Caco-2 (cell line): ENCODE results near the gene APP. TPM values are rescaled to one million over a fixed set of nuclear protein-coding genes. Genes with fewer than 3 reads are reported as not detected.

ENCODE experiments used
- BruUV-seq: library from RNA; stranded (reverse); fragments of 400-500 nt; replicated peaks from 2 replicates; lab custom pipeline; 2021; lab: Mats Ljungman, UMichigan
- CTCF ChIA-PET: fragments of 300-600 bp; sonication (Branson Sonifier 250); formaldehyde crosslinking; loops from one replicate; lab custom pipeline; 2022; ENCODE audit warnings: antibody characterized with exemption; lab: Charles Lee
- POLR2A ChIA-PET: fragments of 300-600 bp; sonication (Branson Sonifier 250); formaldehyde crosslinking; loops from one replicate; lab custom pipeline; 2022; ENCODE audit warnings: antibody characterized with exemption; lab: Charles Lee
- DNase-seq, 2 experiments: peaks; one replicate each; pipeline versions ENCODE4 v3.0.0 to v3.0.0-alpha.2; 2020 to 2022
- H3K27me3 ChIP-seq: replicated peaks from 2 replicates; pipeline ENCODE4 v1.6.0; 2011; ENCODE audit warnings: low read length; ENCODE audit not compliant: control insufficient read depth, insufficient read depth
- H3K36me3 ChIP-seq: 2 replicates; pipeline ENCODE4 v1.5.1; 2011; ENCODE audit warnings: low read length; ENCODE audit not compliant: control insufficient read depth, insufficient read depth
- H3K4me1 ChIP-seq: fragments of 250-450 bp; sonication (Bioruptor Pico); 2 replicates; pipeline ENCODE4 v1.5.1; 2020; ENCODE audit warnings: mild to moderate bottlenecking
- H3K4me3 ChIP-seq: 2 replicates; pipeline ENCODE4 v1.5.1; 2011; ENCODE audit warnings: low read depth, mild to moderate bottlenecking, control low read depth, low read length
- H3K9me3 ChIP-seq: fragments of 250-450 bp; sonication (Bioruptor Pico); 2 replicates; pipeline ENCODE4 v1.5.1; 2020; ENCODE audit warnings: mild to moderate bottlenecking, moderate library complexity
- H3K27ac Mint-ChIP-seq: one replicate; pipeline ENCODE4 v1.8.0; 2022; ENCODE audit warnings: mixed read lengths; ENCODE audit not compliant: unreplicated experiment
- H3K27me3 Mint-ChIP-seq: one replicate; pipeline ENCODE4 v1.8.0; 2022; ENCODE audit warnings: mixed read lengths; ENCODE audit not compliant: insufficient read depth, unreplicated experiment
- H3K36me3 Mint-ChIP-seq: one replicate; pipeline ENCODE4 v1.8.0; 2022; ENCODE audit warnings: mild to moderate bottlenecking, mixed read lengths; ENCODE audit not compliant: insufficient read depth, unreplicated experiment
- H3K4me1 Mint-ChIP-seq: one replicate; pipeline ENCODE4 v1.8.0; 2022; ENCODE audit warnings: low read depth, mixed read lengths; ENCODE audit not compliant: unreplicated experiment
- H3K4me3 Mint-ChIP-seq: one replicate; pipeline ENCODE4 v1.8.0; 2022; ENCODE audit warnings: mild to moderate bottlenecking, moderate library complexity, mixed read lengths; ENCODE audit not compliant: unreplicated experiment
- H3K9me3 Mint-ChIP-seq: one replicate; pipeline ENCODE4 v1.8.0; 2022; ENCODE audit warnings: mixed read lengths; ENCODE audit not compliant: unreplicated experiment
- CTCF ChIP-seq, 2 experiments: fragments of 200-600 bp in 1 of 2; IDR thresholded peaks; 1 replicate in 1 of 2; 2 replicates in 1 of 2; pipeline versions ENCODE4 v1.5.1 to v1.8.0; 2011 to 2022; ENCODE audit warnings: antibody characterized with exemption in 1 of 2, control low read depth in 1 of 2, inconsistent platforms in 1 of 2, low read depth in 1 of 2, low read length in 1 of 2, mild to moderate bottlenecking in 1 of 2, moderate library complexity in 1 of 2; ENCODE audit not compliant: insufficient read depth in 1 of 2, severe bottlenecking in 1 of 2, unreplicated experiment in 1 of 2
- intact Hi-C: fragments of 100-400 bp; cut with micrococcal nuclease; formaldehyde crosslinking; loops from one replicate; pipeline ENCODE4 v1.10.0; 2022; ENCODE audit not compliant: unreplicated experiment
- total RNA-seq: library from RNA; stranded (reverse); gene quantifications from 2 replicates; pipeline ENCODE4 v1.2.3, GENCODE V29; 2022

Gene APP
- total RNA-seq, 1 experiment from 2014 or later: 331 TPM

GRCh38 chr21:26036916-26037315 is 133.7 kb downstream of the APP start:
- no peak for DNase-seq
- peaks cover 11% of the 10 kb centered on the region for H3K36me3 Mint-ChIP-seq
- no peaks in the 10 kb centered on the region for H3K27me3 Mint-ChIP-seq
- Histone ChIP-seq H3K27me3 (no peaks in the 10 kb centered on the region), H3K36me3 (no peaks in the 10 kb centered on the region), H3K4me1 (no peaks in the 10 kb centered on the region), H3K9me3 (no peaks in the 10 kb centered on the region), H3K4me3 (no peak overlapping the region)
- H3K4me1 Mint-ChIP-seq: no peaks in the 10 kb centered on the region
- TF ChIP-seq CTCF (IDR thresholded peaks at IDR 0.05; ENCODE audit: insufficient read depth in 1 of 2, low read depth in 1 of 2, low read length in 1 of 2, severe bottlenecking in 1 of 2, unreplicated experiment in 1 of 2): no peak
- H3K4me3 Mint-ChIP-seq: no peak overlapping the region
- no peaks in the 10 kb centered on the region for H3K9me3 Mint-ChIP-seq
- intact Hi-C loops: no loop called here
- BruUV-seq: no TSS peak
- H3K27ac Mint-ChIP-seq: no peak overlapping the region
- ChIA-PET POLR2A (no interaction called here), CTCF (no interaction called here)

- no TSS peak for BruUV-seq
- POLR2A ChIA-PET: no interaction called here
- peaks cover 9% of the 10 kb centered on the region for H3K4me1 Mint-ChIP-seq
- H3K9me3 Mint-ChIP-seq: no peaks in the 10 kb centered on the region
- no peak overlapping the region for H3K4me3 ChIP-seq
- no peaks in the 10 kb centered on the region for H3K27me3 Mint-ChIP-seq
- no peak for DNase-seq
- TF ChIP-seq CTCF (IDR thresholded peaks at IDR 0.05; ENCODE audit: insufficient read depth in 1 of 2, low read depth in 1 of 2, low read length in 1 of 2, severe bottlenecking in 1 of 2, unreplicated experiment in 1 of 2): no peak
- no peak overlapping the region for H3K27ac Mint-ChIP-seq
- no peaks in the 10 kb centered on the region for H3K4me1 ChIP-seq
- no peaks in the 10 kb centered on the region for H3K27me3 ChIP-seq
- intact Hi-C loops: no loop called here
- CTCF ChIA-PET: no interaction called here
- no peaks in the 10 kb centered on the region for H3K9me3 ChIP-seq
- 0 out of 2 replicates have a peak, but pooled peaks cover 1% of the 10 kb centered on the region for H3K36me3 ChIP-seq
- H3K36me3 Mint-ChIP-seq: peaks cover 30% of the 10 kb centered on the region
- H3K4me3 Mint-ChIP-seq: no peak overlapping the region
Observed at GRCh38 chr21:26032263-26032662, 138.3 kb downstream of the APP start.

- no peak overlapping the region for H3K4me3 Mint-ChIP-seq
- Histone ChIP-seq H3K36me3 (0 out of 2 replicates have a peak, but pooled peaks cover 1% of the 10 kb centered on the region), H3K9me3 (no peaks in the 10 kb centered on the region), H3K27me3 (no peaks in the 10 kb centered on the region), H3K4me1 (no peaks in the 10 kb centered on the region), H3K4me3 (no peak overlapping the region)
- intact Hi-C loops: no loop called here
- H3K36me3 Mint-ChIP-seq: peaks cover 38% of the 10 kb centered on the region
- H3K4me1 Mint-ChIP-seq: peaks cover 9% of the 10 kb centered on the region
- no peaks in the 10 kb centered on the region for H3K9me3 Mint-ChIP-seq
- H3K27ac Mint-ChIP-seq: no peak overlapping the region
- DNase-seq: no peak
- ChIA-PET CTCF (interaction anchor here (0.6 kb wide), 1 partner anchor 1990 kb away, joined by 3 read pairs; no protein-coding TSS in a partner anchor), POLR2A (no interaction called here)
- H3K27me3 Mint-ChIP-seq: no peaks in the 10 kb centered on the region
- no peak for TF ChIP-seq CTCF (IDR thresholded peaks at IDR 0.05; ENCODE audit: insufficient read depth in 1 of 2, low read depth in 1 of 2, low read length in 1 of 2, severe bottlenecking in 1 of 2, unreplicated experiment in 1 of 2)
- BruUV-seq: no TSS peak
Observed at GRCh38 chr21:26028183-26028582, 142.4 kb downstream of the APP start.
